K562 (cell line): ENCODE results near the gene MYH11. TPM values are rescaled to one million over a fixed set of nuclear protein-coding genes. Genes with fewer than 3 reads are reported as not detected.

Source experiments
- ATAC-seq: fragments of 200-7000 bp; cut with Tn5 transposase; 3 replicates; pipeline ENCODE4 v1.9.1; 2020; ENCODE audit warnings: moderate library complexity
- BruUV-seq: library from RNA; stranded (reverse); fragments of 400-500 nt; replicated peaks from 2 replicates; lab custom pipeline; 2021; lab: Mats Ljungman, UMichigan
- CTCF ChIA-PET: fragments of 300-600 bp; formaldehyde crosslinking; extraction: SDS; loops from one replicate; lab custom pipeline; 2021; ENCODE audit warnings: low intra/inter-chr PET ratio; lab: Yijun Ruan, JAX
- POLR2A ChIA-PET: fragments of 300-600, 350-650 bp; sonication (Branson Sonifier 250); formaldehyde crosslinking; extraction: SDS; loops from one replicate; lab custom pipeline; 2021; ENCODE audit warnings: antibody characterized with exemption, inconsistent platforms; lab: Yijun Ruan, JAX
- DNase-seq, 4 experiments: peaks; one replicate each; pipeline versions ENCODE4 v3.0.0 to v3.0.0-alpha.2; 2011 to 2018; ENCODE audit warnings: low spot score in 3 of 4, mixed read lengths in 3 of 4; ENCODE audit errors: extremely low read depth in 1 of 4
- FAIRE-seq: peaks from 2 replicates; lab custom pipeline; 2011; peaks lifted over from hg19 to GRCh38; lab: Jason Lieb, UNC
- H2AFZ ChIP-seq: 2 replicates; pipeline ENCODE4 v1.6.0; 2011; ENCODE audit warnings: low read depth, low read length, control low read depth, inconsistent platforms
- H3K27ac ChIP-seq: fragments of 200-600 bp; 3 replicates; pipeline ENCODE4 v1.8.0; 2011; ENCODE audit warnings: low read depth, mild to moderate bottlenecking, control low read depth, inconsistent platforms, low read length, moderate library complexity, mixed read lengths; ENCODE audit errors: extremely low read depth
- H3K27me3 ChIP-seq, 2 experiments: fragments of 300-600 bp in 1 of 2; 2 replicates in 1 of 2; 3 replicates in 1 of 2; pipeline versions ENCODE4 v1.6.0 to v1.8.0; 2011; ENCODE audit warnings: inconsistent platforms in 2 of 2, low read length in 2 of 2, mild to moderate bottlenecking in 1 of 2, mixed read lengths in 1 of 2, moderate library complexity in 1 of 2; ENCODE audit not compliant: control insufficient read depth in 2 of 2, insufficient read depth in 2 of 2
- H3K36me3 ChIP-seq: fragments of 300-600 bp; 3 replicates; pipeline ENCODE4 v1.8.0; 2011; ENCODE audit warnings: mild to moderate bottlenecking, low read length, inconsistent platforms; ENCODE audit not compliant: control insufficient read depth, insufficient read depth
- H3K4me1 ChIP-seq, 2 experiments: fragments of 200-600 bp in 1 of 2; replicated peaks in 1 of 2; 2 replicates in 1 of 2; 3 replicates in 1 of 2; pipeline versions ENCODE4 v1.5.1 to v1.8.0; 2011; ENCODE audit warnings: inconsistent platforms in 2 of 2, low read length in 2 of 2, mild to moderate bottlenecking in 1 of 2, mixed read lengths in 1 of 2, moderate library complexity in 1 of 2; ENCODE audit not compliant: control insufficient read depth in 2 of 2, insufficient read depth in 2 of 2
- H3K4me2 ChIP-seq: 2 replicates; pipeline ENCODE4 v1.6.1; 2011; ENCODE audit warnings: low read length, control low read depth, inconsistent platforms, mixed read lengths; ENCODE audit not compliant: insufficient read depth
- H3K4me3 ChIP-seq: fragments of 200-600 bp; sonication (generic), shearing (Covaris generic); 2 replicates; pipeline ENCODE4 v1.5.1; 2016; ENCODE audit warnings: control low read depth, inconsistent platforms
- H3K79me2 ChIP-seq: fragments of 200-600 bp; 3 replicates; pipeline ENCODE4 v1.8.0; 2011; ENCODE audit warnings: low read length, inconsistent platforms; ENCODE audit not compliant: control insufficient read depth, insufficient read depth
- H3K9ac ChIP-seq, 2 experiments: 2 replicates each; pipeline versions ENCODE4 v1.6.0 to v1.6.1; 2011; ENCODE audit warnings: low read depth in 2 of 2, low read length in 2 of 2, control low read depth in 1 of 2, inconsistent platforms in 1 of 2, mild to moderate bottlenecking in 1 of 2, mixed read lengths in 1 of 2; ENCODE audit not compliant: insufficient read depth in 1 of 2
- H3K9me1 ChIP-seq: one replicate; pipeline ENCODE4 v1.6.0; 2011; ENCODE audit warnings: inconsistent platforms, mild to moderate bottlenecking, low read length, moderate library complexity; ENCODE audit not compliant: control insufficient read depth, insufficient read depth
- H3K9me3 ChIP-seq: replicated peaks from 2 replicates; pipeline ENCODE4 v1.5.1; 2011; ENCODE audit warnings: low read depth, low read length, inconsistent platforms; ENCODE audit not compliant: control insufficient read depth, insufficient read depth
- H4K20me1 ChIP-seq: replicated peaks from 2 replicates; pipeline ENCODE4 v1.6.1; 2011; ENCODE audit warnings: low read length, inconsistent platforms, mixed read lengths; ENCODE audit not compliant: control insufficient read depth, insufficient read depth
- ARID1B ChIP-seq: fragments of 450-650 bp; IDR thresholded peaks from 2 replicates; pipeline ENCODE4 v1.6.1; 2016; ENCODE audit warnings: antibody characterized with exemption, mild to moderate bottlenecking, inconsistent platforms
- CBX8 ChIP-seq: fragments of 200-600 bp; sonication (generic); IDR thresholded peaks from 2 replicates; pipeline ENCODE4 v1.6.1; 2012; ENCODE audit warnings: borderline replicate concordance, mixed run types, low read depth, mild to moderate bottlenecking, moderate library complexity, mixed read lengths, low read length, control low read depth, inconsistent platforms; ENCODE audit not compliant: poor library complexity, severe bottlenecking; ENCODE audit errors: extremely low read depth
- CHCHD3 ChIP-seq: fragments of 250-450 bp; sonication (Bioruptor Pico); IDR thresholded peaks from 2 replicates; pipeline ENCODE4 v2.1.2; 2022; ENCODE audit warnings: mild to moderate bottlenecking
- MYNN ChIP-seq, 2 experiments: sonication (generic); formaldehyde crosslinking in 1 of 2; IDR thresholded peaks; 2 replicates each; pipeline versions ENCODE4 v1.5.0 to v1.6.1; 2016 to 2020; ENCODE audit warnings: antibody characterized with exemption in 1 of 2, missing genetic modification reagents in 1 of 2
- NR4A1 ChIP-seq, 2 experiments: fragments of 250-450 bp in 1 of 2; fragments of 450-650 bp in 1 of 2; sonication (Bioruptor Pico) in 1 of 2; IDR thresholded peaks; 2 replicates each; pipeline versions ENCODE4 v1.4.0 to v1.6.1; 2016 to 2020; ENCODE audit warnings: mild to moderate bottlenecking in 2 of 2, missing compliant biosample characterization in 1 of 2, missing genetic modification characterization in 1 of 2, moderate library complexity in 1 of 2
- SRSF9 ChIP-seq: fragments of 200-400 bp; formaldehyde crosslinking; IDR thresholded peaks from 2 replicates; pipeline ENCODE4 v1.6.1; 2017; ENCODE audit warnings: low read depth, low read length, borderline replicate concordance
- ZC3H8 ChIP-seq: fragments of 450-650 bp; IDR thresholded peaks from 2 replicates; pipeline ENCODE4 v1.6.1; 2017
- WGBS: fragments of 100-300 bp; shearing (Covaris generic); methylation state at CpG from one replicate; pipeline ENCODE4 v1.1.6; 2016; ENCODE audit warnings: low coverage, mixed read lengths; ENCODE audit not compliant: insufficient coverage; ENCODE audit errors: missing lambda C conversion rate; 5-methylcytosine and 5-hydroxymethylcytosine counted together
- in situ Hi-C: fragments of 300-500 bp; cut with MboI; formaldehyde crosslinking; loops from 4 replicates; pipeline ENCODE4 v1.15.0; 2018; ENCODE audit warnings: inconsistent platforms, mixed read lengths
- intact Hi-C: fragments of 100-400 bp; cut with micrococcal nuclease; formaldehyde crosslinking; loops from 2 replicates; pipeline ENCODE4 v1.14.2; 2022
- polyA plus RNA-seq, 8 experiments: library from polyadenylated mRNA; depleted of rRNA in 4 of 8; stranded (reverse) in 5 of 8; unstranded in 3 of 8; fragments of >200 nt; fragmentation: Nextera tagmentation in 2 of 8; fragmentation: Illumina TruSeq in 1 of 8; extraction: Ambion mirVana in 2 of 8; extraction: Trizol in 1 of 8; gene quantifications; 2 replicates each; pipeline versions ENCODE4 v1.2.1 to v1.2.3, GENCODE V29; 2011 to 2014; ENCODE audit warnings: inconsistent platforms in 1 of 8, missing spikeins in 1 of 8
- total RNA-seq, 7 experiments: library from RNA; depleted of rRNA in 6 of 7; stranded (reverse); fragments of >200 nt in 6 of 7; fragmentation: Illumina TruSeq in 2 of 7; extraction: Trizol in 2 of 7; gene quantifications; 2 replicates each; pipeline versions ENCODE4 v1.2.1 to v1.2.3, GENCODE V29; 2011 to 2021; ENCODE audit warnings: low replicate concordance in 1 of 7
- TF ChIP-seq, protein P1 (sequence below), 2 experiments: fragments of 450-650 bp; IDR thresholded peaks; 2 replicates each; pipeline ENCODE4 v1.6.1; 2016; ENCODE audit warnings: mild to moderate bottlenecking in 2 of 2, borderline replicate concordance in 1 of 2, low read depth in 1 of 2, moderate library complexity in 1 of 2

The MYH11 gene
- total and polyA plus RNA-seq, 9 of the 15 experiments (the other 6 are each of a cell fraction or from before 2014, with no cell fraction given): 0.05 to 0.47 (median 0.08) TPM; not detected in 5

DNA sequence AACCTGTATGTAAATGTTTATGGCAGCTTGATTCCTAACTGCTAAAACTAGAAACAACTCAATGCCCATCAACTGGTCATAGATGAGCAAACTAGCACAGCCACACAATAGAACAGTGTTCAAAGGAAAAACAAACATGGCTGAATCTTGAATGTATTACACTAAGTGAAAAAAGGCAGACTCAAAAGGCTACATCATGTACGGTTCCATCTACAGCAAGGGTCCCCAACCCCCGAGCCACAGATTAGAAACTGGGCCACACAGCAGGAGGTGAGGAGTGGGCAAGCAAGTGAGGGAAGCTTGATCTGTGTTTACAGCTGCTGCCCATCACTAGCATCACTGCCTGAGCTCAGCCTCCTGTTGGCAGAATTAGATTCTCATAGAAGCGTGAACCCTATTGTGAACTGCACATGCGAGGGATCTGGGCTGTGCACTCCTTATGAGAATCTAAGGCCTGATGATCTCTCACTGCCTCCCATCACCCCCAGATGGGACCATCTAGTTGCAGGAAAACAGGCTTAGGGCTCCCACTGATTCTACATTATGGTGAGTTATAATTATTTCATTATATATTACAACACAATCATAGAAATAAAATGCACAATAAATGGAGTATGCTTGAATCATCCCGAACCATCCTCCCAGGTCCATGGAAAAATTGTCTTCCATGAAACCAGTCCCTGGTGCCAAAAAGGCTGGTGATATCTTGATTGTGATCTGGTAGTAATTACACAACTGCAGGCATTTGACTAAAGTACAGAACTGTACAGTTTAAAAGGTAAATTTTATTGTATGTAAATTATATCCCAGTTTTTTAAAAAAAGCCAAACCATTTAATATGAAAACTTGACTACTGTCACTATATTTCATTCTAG is 23.8 kb upstream of the MYH11 start (continued):
- no peak for TF ChIP-seq NR4A1 (CRISPR knock-in tag; IDR thresholded peaks at IDR 0.05)
- peak; percentile 67; the same call in 1 of the 2 replicates for TF ChIP-seq NR4A1 (tag; IDR thresholded peaks at IDR 0.05)
- 0 out of 2 replicates have a peak, but pooled peaks have one; percentile 18 for TF ChIP-seq MYNN (IDR thresholded peaks at IDR 0.05)
- TF ChIP-seq MYNN (CRISPR knock-in tag; IDR thresholded peaks at IDR 0.05): no peak

GRCh38 chr16:15879255-15879811 is 22.5 kb upstream of the MYH11 start:
- Histone ChIP-seq H2AFZ (peak overlapping the region; percentile 8; the same call in 1 of the 2 replicates), H4K20me1 (no peaks in the 10 kb centered on the region), H3K36me3 (peaks cover 88% of the 10 kb centered on the region), H3K4me3 (no peak overlapping the region), H3K9me1 (no peaks in the 10 kb centered on the region), H3K4me2 (0 out of 2 replicates have a peak overlapping the region, but pooled peaks have one; percentile 22), H3K9me3 (no peaks in the 10 kb centered on the region), H3K4me1 (peaks cover 11 to 30% of the 10 kb centered on the region in 2 experiments; a peak in 4 of 5 replicates), H3K27ac (peak overlapping the region; percentile 85), H3K9ac (peak overlapping the region in 1 of 2 experiments; percentile 30; a peak in 1 of 4 replicates), H3K27me3 (no peaks in the 10 kb centered on the region), H3K79me2 (peaks cover 68% of the 10 kb centered on the region)
- ChIA-PET CTCF (no interaction called here), POLR2A (interaction anchor here (0.8 to 1.6 kb wide), 5 partner anchors 9 to 61 kb away, joined by 3 to 8 read pairs (median 3); partner anchors contain the start of gene CEP20)
- peak; percentile 45 to 78 (median 59) for DNase-seq
- intact Hi-C loops: loop anchor here (10.0 kb wide), 1 partner anchor 65 kb away; the partner anchor contains the start of gene ABCC1
- 14% methylated on average over 2 of the region's 2 CpGs for WGBS
- BruUV-seq: no TSS peak
- FAIRE-seq: peak; percentile 95
- peak; percentile 86 for ATAC-seq
- in situ Hi-C loops: loop anchor here (5.0 kb wide), 1 partner anchor 243 kb away; no protein-coding TSS in a partner anchor
- TF ChIP-seq ZC3H8: no peak
- TF ChIP-seq SRSF9: no peak
- TF ChIP-seq, protein P1, sequence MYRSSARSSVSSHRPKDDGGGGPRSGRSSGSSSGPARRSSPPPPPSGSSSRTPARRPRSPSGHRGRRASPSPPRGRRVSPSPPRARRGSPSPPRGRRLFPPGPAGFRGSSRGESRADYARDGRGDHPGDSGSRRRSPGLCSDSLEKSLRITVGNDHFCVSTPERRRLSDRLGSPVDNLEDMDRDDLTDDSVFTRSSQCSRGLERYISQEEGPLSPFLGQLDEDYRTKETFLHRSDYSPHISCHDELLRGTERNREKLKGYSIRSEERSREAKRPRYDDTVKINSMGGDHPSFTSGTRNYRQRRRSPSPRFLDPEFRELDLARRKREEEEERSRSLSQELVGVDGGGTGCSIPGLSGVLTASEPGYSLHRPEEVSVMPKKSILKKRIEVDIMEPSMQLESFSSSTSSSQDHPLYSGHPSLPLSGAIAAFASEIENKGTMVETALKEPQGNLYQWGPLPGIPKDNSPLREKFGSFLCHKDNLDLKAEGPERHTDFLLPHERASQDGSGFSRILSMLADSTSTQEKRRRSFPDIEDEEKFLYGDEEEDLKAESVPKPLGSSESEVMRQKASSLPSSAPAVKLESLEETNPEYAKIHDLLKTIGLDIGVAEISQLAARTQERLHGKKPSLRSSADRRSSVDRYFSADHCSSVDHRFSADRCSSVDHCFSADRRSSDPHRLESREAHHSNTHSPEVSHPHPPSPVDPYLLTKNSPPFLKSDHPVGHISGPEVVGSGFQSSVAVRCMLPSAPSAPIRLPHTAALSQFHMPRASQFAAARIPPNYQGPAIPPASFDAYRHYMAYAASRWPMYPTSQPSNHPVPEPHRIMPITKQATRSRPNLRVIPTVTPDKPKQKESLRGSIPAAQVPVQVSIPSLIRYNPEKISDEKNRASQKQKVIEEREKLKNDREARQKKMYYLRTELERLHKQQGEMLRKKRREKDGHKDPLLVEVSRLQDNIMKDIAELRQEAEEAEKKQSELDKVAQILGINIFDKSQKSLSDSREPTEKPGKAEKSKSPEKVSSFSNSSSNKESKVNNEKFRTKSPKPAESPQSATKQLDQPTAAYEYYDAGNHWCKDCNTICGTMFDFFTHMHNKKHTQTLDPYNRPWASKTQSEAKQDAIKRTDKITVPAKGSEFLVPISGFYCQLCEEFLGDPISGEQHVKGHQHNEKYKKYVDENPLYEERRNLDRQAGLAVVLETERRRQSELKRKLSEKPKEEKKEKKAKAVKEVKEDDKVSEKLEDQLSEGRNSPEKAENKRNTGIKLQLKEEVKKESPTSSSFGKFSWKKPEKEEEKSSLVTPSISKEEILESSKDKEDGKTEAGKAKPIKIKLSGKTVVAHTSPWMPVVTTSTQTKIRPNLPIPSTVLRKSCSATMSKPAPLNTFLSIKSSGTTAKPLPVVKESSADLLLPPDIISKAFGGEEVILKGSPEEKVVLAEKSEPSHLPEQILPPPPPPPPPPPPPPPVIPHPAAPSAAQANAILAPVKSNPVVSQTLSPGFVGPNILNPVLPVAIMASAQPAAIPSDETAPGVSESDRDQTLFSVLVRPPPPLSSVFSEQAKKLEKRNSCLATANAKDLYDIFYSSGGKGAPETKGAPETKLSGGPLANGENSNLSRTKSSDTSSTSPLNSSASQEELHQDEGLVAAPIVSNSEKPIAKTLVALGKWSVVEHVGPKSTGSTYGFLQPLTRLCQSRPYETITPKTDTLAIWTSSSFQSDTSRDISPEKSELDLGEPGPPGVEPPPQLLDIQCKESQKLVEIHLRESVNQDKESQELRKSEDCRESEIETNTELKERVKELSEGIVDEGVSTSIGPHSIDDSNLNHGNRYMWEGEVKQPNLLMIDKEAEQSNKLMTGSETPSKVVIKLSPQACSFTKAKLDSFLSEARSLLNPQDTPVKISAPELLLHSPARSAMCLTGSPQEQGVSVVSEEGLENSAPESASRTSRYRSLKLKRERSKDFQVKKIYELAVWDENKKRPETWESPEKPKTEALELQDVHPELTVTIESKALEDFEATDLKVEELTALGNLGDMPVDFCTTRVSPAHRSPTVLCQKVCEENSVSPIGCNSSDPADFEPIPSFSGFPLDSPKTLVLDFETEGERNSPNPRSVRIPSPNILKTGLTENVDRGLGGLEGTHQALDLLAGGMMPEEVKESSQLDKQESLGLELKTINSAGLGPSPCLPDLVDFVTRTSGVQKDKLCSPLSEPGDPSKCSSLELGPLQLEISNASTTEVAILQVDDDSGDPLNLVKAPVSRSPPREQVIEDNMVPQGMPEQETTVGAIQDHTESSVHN (IDR thresholded peaks at IDR 0.05; ENCODE audit: borderline replicate concordance in 1 of 2, low read depth in 1 of 2): 0 out of 4 replicates have a peak, but pooled peaks of 1 of the 2 experiments have one; percentile 20
- no peak for TF ChIP-seq CBX8
- TF ChIP-seq CHCHD3 (CRISPR knock-in tag): no peak
- TF ChIP-seq ARID1B: peak; percentile 64
